Measurements from ENCODE around the gene SPEM1.

SPEM1 gene

DNA sequence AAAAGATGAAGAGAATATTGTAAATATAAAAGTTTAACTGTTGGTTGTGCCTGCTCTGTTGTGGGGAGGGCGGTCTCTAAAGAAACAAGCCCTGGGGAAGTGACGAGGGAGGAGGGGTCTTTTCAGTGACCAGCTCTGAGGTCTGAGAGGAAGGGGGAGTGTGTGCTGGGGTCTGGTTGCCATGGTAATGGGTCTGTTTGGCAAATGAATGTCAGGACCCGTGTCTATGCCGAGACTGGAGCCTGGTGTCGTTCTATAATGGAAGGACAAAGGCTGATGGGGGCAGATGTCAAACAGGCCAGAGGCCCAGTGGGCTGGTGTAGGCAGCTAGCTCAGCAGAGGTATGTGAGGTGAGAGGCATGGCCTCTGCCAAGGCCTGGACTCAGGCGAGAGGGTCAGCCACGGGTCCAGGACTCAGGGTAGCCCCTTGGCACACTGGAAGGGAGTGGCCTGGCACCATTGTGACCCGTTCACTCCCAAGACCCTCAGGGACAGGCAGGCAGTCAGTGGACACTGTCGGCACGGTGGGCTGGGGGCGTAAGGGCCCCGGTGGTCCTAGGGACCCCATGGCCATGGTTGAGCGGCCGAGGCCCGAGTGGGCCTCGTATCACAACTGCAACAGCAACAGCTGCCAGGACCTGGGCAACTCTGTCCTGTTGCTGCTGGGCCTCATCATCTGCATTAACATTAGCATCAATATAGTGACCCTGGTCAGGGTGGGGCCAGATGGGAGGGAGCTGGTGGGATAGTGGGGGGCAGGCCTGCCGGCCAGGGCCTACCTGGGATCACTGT is at the start of gene SPEM1:
Gene SPEM1, plus strand, starts transcription at position 506 of the 792 bp plus-strand sequence. Its CDS starts 61 bp downstream, at position 567.
- DNase-seq, result no peak

GRCh38 chr17:7370853-7371252 is 49.3 kb upstream of the SPEM1 start:
- no peak for DNase-seq

- DNase-seq, result no peak
Measured at GRCh38 chr17:7374353-7374752, 45.8 kb upstream of the SPEM1 start.

DNA sequence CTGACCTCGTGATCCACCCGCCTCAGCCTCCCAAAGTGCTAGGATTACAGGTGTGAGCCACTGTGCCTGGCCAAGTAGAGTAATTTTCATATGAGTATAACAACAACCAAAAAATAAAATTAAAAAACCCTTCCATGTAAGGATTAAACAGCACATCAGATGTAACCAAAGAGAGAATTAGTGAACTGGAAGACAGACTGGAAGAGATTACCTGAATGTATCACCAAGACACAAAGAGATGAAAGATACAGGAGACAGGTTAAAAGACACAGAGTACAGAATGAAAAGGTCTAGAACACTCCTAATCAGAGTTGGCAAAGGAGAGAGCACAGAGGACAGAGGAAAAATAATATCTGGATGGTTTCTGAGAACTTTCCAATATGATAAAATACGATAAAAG is 41.0 kb upstream of the SPEM1 start:
- no peak for DNase-seq

- no peak for DNase-seq
Measured at GRCh38 chr17:7380321-7380720, 39.8 kb upstream of the SPEM1 start.

DNA sequence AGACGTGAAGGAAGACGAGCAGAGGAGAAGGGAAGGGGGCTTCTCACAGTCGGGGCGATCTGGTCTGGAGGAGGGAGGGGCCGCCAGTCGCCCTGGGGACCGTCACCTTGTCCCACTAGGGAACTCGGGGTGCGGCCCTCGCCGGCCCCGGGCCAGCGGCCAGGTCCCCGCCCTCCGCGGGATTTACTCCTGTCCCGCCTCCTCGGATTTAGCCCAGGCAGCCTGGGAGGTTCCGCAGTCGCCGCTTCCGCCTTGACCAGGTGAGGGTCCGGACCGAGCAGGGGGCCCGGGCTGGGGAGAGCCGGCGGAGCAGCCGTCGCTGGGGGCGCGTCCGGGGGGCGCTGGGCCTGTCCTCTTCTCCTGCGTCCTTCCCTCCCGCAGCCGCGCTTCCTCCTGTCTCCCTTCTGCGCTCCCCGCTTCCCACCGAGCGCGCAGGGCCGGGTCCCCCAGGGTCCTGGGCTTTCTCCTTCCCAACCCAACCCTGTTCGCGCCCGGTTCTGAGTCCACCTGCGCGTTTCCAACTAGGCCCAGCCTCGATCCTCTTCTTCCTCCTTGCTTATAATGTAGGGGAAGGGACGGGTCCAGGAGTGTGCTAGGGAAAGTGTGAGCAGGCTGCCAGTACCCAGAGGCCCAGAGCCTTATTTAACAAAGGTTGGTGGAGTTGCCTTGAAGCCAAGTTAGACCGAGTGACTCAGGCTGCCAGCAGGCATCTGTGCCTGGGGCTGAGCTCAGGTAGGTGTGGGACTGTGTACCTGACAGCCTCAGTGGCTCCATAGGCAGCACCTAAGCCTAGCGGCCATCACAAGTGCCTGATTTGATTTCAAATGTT is 39.1 kb upstream of the SPEM1 start, which contains the start of gene TNK1:
Gene TNK1, plus strand, starts transcription at position 235 of the 829 bp plus-strand sequence. CDS start 1,838 bp downstream, outside the sequence.
- DNase-seq, result peak in 2 of 6 experiments; percentile 12 to 16

GRCh38 chr17:7382901-7383300 is 37.2 kb upstream of the SPEM1 start:
- no peak for DNase-seq

GRCh38 chr17:7383371-7383741 is 36.8 kb upstream of the SPEM1 start:
- DNase-seq, result no peak

DNA sequence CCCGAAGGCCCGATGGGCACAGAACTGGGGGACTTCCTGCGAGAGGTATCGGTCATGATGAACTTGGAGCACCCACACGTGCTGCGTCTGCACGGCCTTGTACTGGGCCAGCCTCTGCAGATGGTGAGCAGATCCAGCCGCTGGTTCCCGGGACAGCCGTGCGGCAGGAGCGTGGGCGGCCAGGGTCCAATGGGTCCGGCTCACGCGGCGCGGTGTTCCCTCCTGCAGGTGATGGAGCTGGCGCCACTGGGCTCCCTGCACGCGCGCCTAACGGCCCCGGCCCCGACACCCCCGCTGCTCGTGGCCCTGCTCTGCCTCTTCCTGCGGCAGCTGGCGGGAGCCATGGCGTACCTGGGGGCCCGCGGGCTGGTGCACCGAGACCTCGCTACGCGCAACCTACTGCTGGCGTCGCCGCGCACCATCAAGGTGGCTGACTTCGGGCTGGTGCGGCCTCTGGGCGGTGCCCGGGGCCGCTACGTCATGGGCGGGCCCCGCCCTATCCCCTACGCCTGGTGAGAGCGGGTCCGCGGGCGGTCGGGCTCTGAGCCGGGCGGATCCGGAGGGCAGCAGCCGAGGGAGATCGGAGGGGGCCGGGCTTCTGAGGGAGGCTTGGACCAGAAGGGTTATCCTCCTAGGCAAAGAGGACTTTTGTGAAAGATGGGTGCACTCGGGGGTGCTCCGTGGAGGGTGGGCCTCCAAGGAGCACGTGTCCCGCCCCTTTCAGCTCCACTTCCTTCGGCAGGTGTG is 36.2 kb upstream of the SPEM1 start:
- DNase-seq, result peak; percentile 70 to 95 (median 84)

DNA sequence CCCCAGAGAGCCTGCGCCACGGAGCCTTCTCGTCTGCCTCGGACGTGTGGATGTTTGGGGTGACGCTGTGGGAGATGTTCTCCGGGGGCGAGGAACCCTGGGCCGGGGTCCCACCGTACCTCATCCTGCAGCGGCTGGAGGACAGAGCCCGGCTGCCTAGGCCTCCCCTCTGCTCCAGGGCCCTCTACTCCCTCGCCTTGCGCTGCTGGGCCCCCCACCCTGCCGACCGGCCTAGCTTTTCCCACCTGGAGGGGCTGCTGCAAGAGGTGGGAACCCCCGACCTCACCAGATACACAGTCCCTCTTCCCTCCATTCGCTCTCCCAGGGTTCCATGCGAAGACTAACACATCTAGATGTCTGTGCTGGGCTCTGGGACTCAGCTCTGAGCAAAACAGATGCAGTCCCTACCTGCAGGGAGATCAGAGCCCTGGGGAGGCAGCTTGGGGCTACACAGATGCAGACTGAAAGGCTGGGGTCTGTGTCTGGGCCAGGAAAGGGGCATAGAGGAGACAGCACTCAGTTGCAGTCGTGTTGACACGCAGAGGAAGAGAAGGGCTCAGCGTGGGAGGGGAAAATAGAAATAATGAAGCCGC is 35.5 kb upstream of the SPEM1 start:
- no peak for DNase-seq

DNA sequence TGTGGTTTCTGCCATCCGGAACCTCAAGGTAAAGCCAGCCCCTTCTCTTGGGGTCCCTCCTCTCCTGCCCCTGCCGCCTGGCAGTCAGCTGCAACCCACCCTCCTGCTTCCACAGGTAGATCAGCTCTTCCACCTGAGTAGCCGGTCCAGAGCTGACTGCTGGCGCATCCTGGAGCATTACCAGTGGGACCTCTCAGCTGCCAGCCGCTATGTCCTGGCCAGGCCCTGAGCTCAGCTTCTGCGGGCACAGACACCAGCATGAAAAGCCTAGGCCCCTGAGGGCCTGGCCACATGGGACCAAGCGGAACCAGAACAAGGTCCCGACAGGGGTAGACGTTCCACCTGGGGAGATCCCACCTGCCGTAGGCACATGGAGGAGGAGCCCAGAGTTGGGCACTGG is 31.3 kb upstream of the SPEM1 start:
- no peak for DNase-seq

GRCh38 chr17:7389924-7390910 is 29.9 kb upstream of the SPEM1 start:
- no peak for DNase-seq

- no peak for DNase-seq
Measured at GRCh38 chr17:7391307-7391706, 28.8 kb upstream of the SPEM1 start.

- no peak for DNase-seq
Measured at GRCh38 chr17:7392696-7393612, 27.2 kb upstream of the SPEM1 start.

DNA sequence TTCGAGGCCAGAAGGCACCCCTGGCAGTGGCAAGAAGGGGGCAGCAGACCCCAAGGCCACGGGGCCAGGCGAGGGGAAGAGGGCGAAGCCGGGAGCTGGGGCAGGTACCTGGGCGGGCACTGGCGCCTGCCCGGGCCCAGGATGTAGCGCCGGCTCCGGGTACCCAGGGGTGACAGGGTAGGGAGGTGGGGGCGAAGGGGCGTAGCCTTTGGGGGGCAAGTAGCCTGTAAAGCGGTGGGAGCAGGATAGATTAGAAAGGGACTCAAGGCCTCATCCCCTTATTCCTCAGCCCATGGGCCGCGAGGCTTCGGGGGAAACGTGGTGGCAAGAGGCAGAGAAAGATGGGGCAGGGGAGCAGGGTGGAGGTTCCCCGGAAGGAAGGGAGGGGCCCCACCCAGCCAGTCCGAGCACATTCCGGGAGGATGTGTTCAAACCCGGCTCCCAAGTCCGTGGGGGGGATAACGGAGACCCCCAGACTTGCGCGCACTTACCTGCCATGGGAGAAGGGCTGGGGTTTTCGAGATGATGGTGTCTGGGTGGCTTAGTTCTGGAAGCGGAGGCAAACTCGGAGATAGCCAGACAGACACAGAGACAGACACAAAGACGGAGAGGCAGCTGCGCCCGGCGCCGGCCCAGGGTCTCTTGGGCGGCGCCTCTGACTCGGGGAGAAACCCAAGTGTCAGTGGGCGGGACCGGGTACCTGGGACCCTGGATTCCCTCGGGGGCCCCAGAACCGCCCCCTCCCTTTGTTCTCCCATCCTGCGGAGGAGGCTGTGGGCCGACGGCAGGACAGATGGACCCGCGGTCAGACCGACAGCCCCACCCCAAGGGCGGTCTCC is 26.3 kb upstream of the SPEM1 start:
- DNase-seq, result peak; percentile 47 to 85 (median 73)

DNA sequence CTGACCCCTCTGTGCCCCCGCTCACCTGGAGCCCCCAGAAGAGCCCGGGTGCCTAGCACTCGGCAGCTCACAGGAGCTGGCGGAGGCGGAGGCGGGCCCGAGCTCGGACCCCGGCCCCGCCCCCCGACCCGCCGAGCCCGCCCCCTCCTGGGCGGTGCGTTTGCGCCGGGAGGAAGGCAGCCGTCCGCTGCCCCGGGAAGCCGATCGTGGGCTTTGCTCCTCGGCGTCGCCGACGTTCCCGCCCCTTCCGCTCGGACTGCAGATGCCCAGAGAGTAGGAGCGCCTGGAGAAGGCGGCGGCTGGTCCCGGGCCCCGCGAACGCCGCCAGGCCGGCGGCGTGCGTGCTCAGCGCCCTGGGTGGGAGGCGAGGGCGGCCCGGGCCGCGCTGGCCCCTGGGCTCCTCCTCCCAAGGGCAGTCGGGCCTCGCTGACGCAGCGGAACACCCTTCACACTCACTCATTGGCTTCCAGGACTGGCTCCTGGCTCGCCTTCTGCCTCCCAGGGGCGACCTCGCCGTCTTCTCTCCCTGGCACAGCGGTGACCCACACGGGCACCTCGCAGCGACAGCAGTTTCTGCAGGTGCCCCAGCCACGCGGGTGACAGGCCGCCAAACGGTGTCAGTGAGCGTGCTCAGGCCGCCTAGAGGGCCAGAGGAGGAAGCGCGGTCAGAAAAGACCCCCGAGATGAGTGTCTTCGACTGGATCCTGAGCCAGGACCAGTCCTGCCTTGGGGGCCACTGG is 25.5 kb upstream of the SPEM1 start, which contains the start of gene PLSCR3:
Gene PLSCR3, minus strand, starts transcription at position 74 of the 740 bp plus-strand sequence. CDS start 415 bp downstream, outside the sequence.
- peak; percentile 64 to 87 (median 80) for DNase-seq

DNA sequence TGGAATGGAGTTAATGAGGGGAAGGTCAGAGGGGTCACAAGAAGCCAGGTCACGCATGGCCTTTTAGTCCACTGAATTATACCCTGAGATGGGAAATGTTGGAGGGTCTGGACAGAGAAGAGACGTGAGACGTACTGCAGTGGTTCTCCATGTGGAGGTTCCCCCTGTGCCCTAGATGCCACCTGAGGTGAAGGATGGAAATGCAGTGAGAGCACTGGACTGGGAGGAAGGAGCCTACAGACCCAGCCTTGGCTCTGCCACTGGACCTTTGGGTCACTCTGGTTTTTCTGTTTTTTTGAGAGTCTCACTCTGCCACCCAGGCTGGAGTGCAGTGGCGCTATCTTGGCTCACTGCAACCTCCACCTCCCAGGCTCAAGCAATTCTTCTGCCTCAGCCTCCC is 24.0 kb upstream of the SPEM1 start:
- no peak for DNase-seq

DNA sequence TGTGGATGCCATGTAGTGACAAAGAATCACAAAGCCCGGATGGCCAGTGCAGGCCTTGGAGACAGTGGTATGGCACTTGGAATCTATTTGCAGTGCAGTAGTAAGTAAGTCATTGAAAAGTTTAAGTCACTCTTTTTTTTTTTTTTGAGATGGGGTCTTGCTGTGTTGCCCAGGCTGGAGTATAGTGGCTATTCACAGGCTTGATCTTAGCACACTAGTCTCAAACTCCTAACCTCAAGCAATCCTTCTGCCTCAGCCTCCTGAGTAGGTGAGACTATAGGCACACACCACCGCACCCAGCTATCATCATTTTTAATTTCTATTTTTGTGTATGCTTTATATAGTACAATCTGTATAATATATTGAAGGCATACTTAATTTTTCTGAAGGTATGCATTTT is 21.5 kb upstream of the SPEM1 start:
- no peak for DNase-seq

All from stimulated activated naive CD4-positive, alpha-beta T cell (primary cell).